ENCODE results near the gene NKD1.
"Not testable (repeated sequence)": the region's sequence is repeated elsewhere in the genome, so short reads cannot be mapped to it uniquely, and the experiment has no call there.

Gene NKD1

GRCh38 chr16:50548125-50548908 is at the start of gene NKD1:
Gene NKD1, plus strand, starts transcription at chr16:50548396. Its CDS starts 158 bp downstream, at chr16:50548554.
- in situ Hi-C loops (cut with MboI; ENCODE audit: low sequenced_read_pairs): no loop called here

GRCh38 chr16:50498431-50499155 is 49.6 kb upstream of the NKD1 start:
- in situ Hi-C loops (cut with MboI; ENCODE audit: low sequenced_read_pairs): no loop called here

- in situ Hi-C loops (cut with MboI; ENCODE audit: low sequenced_read_pairs): no loop called here
Observed at GRCh38 chr16:50499254-50499653, 48.9 kb upstream of the NKD1 start.

GRCh38 chr16:50500171-50500874 is 47.9 kb upstream of the NKD1 start:
- in situ Hi-C loops (cut with MboI; ENCODE audit: low sequenced_read_pairs): no loop called here

- in situ Hi-C loops (cut with MboI; ENCODE audit: low sequenced_read_pairs): no loop called here
Observed at GRCh38 chr16:50501251-50501650, 46.9 kb upstream of the NKD1 start.

GRCh38 chr16:50501986-50502615 is 46.1 kb upstream of the NKD1 start:
- in situ Hi-C loops (cut with MboI; ENCODE audit: low sequenced_read_pairs): no loop called here

GRCh38 chr16:50502616-50503011 is 45.6 kb upstream of the NKD1 start:
- in situ Hi-C loops (cut with MboI; ENCODE audit: low sequenced_read_pairs): no loop called here

GRCh38 chr16:50503868-50504531 is 44.2 kb upstream of the NKD1 start:
- in situ Hi-C loops (cut with MboI; ENCODE audit: low sequenced_read_pairs): not testable (repeated sequence)

- in situ Hi-C loops (cut with MboI; ENCODE audit: low sequenced_read_pairs): no loop called here
Observed at GRCh38 chr16:50505115-50505514, 43.1 kb upstream of the NKD1 start.

GRCh38 chr16:50505714-50506542 is 42.3 kb upstream of the NKD1 start:
- in situ Hi-C loops (cut with MboI; ENCODE audit: low sequenced_read_pairs): no loop called here

GRCh38 chr16:50506543-50506937 is 41.7 kb upstream of the NKD1 start:
- in situ Hi-C loops (cut with MboI; ENCODE audit: low sequenced_read_pairs): no loop called here

GRCh38 chr16:50507397-50507796 is 40.8 kb upstream of the NKD1 start:
- in situ Hi-C loops (cut with MboI; ENCODE audit: low sequenced_read_pairs): no loop called here

- in situ Hi-C loops (cut with MboI; ENCODE audit: low sequenced_read_pairs): no loop called here
Observed at GRCh38 chr16:50509521-50510341, 38.5 kb upstream of the NKD1 start.

GRCh38 chr16:50515218-50515617 is 33.0 kb upstream of the NKD1 start:
- in situ Hi-C loops (cut with MboI; ENCODE audit: low sequenced_read_pairs): no loop called here

GRCh38 chr16:50516401-50516800 is 31.8 kb upstream of the NKD1 start:
- in situ Hi-C loops (cut with MboI; ENCODE audit: low sequenced_read_pairs): no loop called here

- in situ Hi-C loops (cut with MboI; ENCODE audit: low sequenced_read_pairs): no loop called here
Observed at GRCh38 chr16:50516890-50517289, 31.3 kb upstream of the NKD1 start.

GRCh38 chr16:50517450-50518252 is 30.5 kb upstream of the NKD1 start:
- in situ Hi-C loops (cut with MboI; ENCODE audit: low sequenced_read_pairs): no loop called here

- in situ Hi-C loops (cut with MboI; ENCODE audit: low sequenced_read_pairs): no loop called here
Observed at GRCh38 chr16:50519001-50519400, 29.2 kb upstream of the NKD1 start.
